Measurements from ENCODE around the gene TAF11. TPM values are rescaled to one million over a fixed set of nuclear protein-coding genes. Genes with fewer than 3 reads are reported as not detected.
A peak's percentile ranks its signal among the peaks of the same experiment; 100 is the strongest.

The TAF11 gene
- polyA plus RNA-seq, 3 donors, result 22.9 to 29.9 (median 26.0) TPM

DNA sequence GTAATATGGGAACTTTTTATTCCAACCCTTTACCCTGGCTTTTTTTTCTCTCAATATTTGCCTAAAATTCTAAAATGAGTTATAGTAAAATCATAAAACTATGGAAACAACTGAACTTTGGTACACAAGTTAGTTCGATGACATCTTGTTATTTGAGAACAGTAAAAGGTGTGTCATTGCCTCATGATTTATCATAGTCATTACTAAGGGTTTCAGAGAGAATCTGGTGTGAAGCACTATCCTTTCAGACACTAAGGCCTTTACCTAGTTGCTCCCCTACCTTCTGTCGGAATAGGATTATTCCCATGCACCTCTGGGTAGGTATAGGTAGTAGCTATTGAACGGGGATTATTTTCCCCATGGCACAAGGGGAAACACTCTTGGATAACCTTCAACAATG, 11.4 kb downstream of the TAF11 start:
- Histone ChIP-seq H3K27me3 (ENCODE audit: control insufficient read depth in 2 of 2, insufficient read depth in 2 of 2, low read length in 2 of 2) (no peaks in the 10 kb centered on the region), H3K9ac (ENCODE audit: insufficient read depth, low read length, poor library complexity, severe bottlenecking) (no peak overlapping the region), H2AFZ (ENCODE audit: insufficient read depth, low read depth, low read length, poor library complexity, severe bottlenecking) (no peak overlapping the region), H3K36me3 (replicated peaks in 1 of 2; ENCODE audit: control insufficient read depth in 1 of 2, insufficient read depth in 2 of 2, low read length in 2 of 2) (peaks cover 89 to 98% of the 10 kb centered on the region in 2 donors), H3K4me2 (replicated peaks; ENCODE audit: extremely low read depth, low read length, poor library complexity, severe bottlenecking) (no peak overlapping the region), H3K4me3 (replicated peaks in 1 of 3; ENCODE audit: low read depth in 2 of 3, low read length in 3 of 3) (no peak overlapping the region), H3K9me3 (replicated peaks in 1 of 2; ENCODE audit: control insufficient read depth in 1 of 2, insufficient read depth in 1 of 2, low read length in 2 of 2) (no peaks in the 10 kb centered on the region), H3K27ac (ENCODE audit: low read depth in 1 of 2, low read length in 2 of 2) (no peak overlapping the region), H3K4me1 (ENCODE audit: control insufficient read depth in 1 of 2, insufficient read depth in 2 of 2, low read length in 2 of 2) (no peaks in the 10 kb centered on the region), H3K79me2 (ENCODE audit: insufficient read depth, low read length) (peaks cover 6% of the 10 kb centered on the region), H4K20me1 (ENCODE audit: insufficient read depth, low read length) (peaks cover 4% of the 10 kb centered on the region)
- Mint-ChIP-seq H3K4me1 (no peaks in the 10 kb centered on the region), H3K4me3 (no peak overlapping the region), H3K36me3 (peaks cover 77 to 88% of the 10 kb centered on the region in 2 donors), H3K27me3 (ENCODE audit: low read depth in 3 of 3) (peaks cover 0 to 2% (median 0%) of the 10 kb centered on the region in 3 donors), H3K9me3 (no peaks in the 10 kb centered on the region), H3K27ac (no peak overlapping the region)
- WGBS (ENCODE audit: insufficient coverage), result no CpG with 5 or more reads among the region's 3 CpGs
- intact Hi-C loops (cut with micrococcal nuclease), result no loop called here
- no peak for DNase-seq
- TF ChIP-seq, protein P1, sequence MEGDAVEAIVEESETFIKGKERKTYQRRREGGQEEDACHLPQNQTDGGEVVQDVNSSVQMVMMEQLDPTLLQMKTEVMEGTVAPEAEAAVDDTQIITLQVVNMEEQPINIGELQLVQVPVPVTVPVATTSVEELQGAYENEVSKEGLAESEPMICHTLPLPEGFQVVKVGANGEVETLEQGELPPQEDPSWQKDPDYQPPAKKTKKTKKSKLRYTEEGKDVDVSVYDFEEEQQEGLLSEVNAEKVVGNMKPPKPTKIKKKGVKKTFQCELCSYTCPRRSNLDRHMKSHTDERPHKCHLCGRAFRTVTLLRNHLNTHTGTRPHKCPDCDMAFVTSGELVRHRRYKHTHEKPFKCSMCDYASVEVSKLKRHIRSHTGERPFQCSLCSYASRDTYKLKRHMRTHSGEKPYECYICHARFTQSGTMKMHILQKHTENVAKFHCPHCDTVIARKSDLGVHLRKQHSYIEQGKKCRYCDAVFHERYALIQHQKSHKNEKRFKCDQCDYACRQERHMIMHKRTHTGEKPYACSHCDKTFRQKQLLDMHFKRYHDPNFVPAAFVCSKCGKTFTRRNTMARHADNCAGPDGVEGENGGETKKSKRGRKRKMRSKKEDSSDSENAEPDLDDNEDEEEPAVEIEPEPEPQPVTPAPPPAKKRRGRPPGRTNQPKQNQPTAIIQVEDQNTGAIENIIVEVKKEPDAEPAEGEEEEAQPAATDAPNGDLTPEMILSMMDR (IDR thresholded peaks at IDR 0.05), result no peak

DNA sequence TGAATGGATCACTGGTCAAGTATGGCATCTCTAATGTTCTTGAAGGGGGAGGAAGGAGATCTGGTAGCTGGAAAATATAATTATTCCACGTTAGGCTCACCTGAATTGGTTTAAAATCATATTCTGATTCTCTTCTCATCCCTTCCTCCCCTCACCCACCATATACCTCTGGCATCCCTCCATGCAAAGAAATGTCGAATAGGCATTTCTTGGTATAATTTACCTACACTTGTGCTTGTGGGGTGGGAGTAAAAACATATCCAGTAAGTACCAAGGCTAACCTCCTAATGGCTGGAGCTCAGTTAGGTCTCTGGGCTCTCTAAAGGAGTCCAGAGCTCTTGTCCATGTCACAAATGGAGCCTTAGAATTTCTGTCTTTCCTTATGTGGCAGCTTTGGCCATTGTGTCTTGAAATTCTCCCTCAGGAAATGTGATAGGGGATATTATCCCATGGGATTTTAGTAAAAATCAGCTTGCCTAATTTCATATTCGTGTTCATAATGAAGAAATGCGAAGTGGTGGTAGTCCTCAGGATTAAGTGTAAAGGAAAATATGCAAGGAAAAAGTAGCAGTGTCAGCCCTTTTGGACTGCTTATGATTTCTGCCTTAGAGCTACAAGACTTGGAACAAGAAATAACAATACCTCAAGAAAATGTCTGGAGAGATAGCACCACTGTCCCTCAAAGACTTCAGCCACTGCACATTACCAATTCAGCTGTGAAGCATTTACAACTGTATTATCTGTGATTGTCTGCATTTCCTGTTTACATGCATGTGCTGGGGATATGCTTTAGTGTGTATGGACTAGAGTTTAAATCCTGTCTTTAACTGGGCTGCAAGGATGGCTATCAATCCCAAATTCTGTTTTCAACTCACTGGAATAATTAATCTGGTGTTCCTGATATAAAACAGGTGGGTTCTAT, 12.3 kb downstream of the TAF11 start:
- H3K27me3 Mint-ChIP-seq (ENCODE audit: low read depth in 3 of 3), result peaks cover 0 to 2% (median 0%) of the 10 kb centered on the region in 3 donors
- peak overlapping the region in 1 of 7 donors; percentile 46 for H3K27ac Mint-ChIP-seq
- Histone ChIP-seq H3K79me2 (ENCODE audit: insufficient read depth, low read length) (peaks cover 4% of the 10 kb centered on the region), H3K27ac (ENCODE audit: low read depth in 1 of 2, low read length in 2 of 2) (no peak overlapping the region), H3K4me3 (replicated peaks in 1 of 3; ENCODE audit: low read depth in 2 of 3, low read length in 3 of 3) (no peak overlapping the region), H3K36me3 (replicated peaks in 1 of 2; ENCODE audit: control insufficient read depth in 1 of 2, insufficient read depth in 2 of 2, low read length in 2 of 2) (peaks cover 90 to 98% of the 10 kb centered on the region in 2 donors), H3K27me3 (ENCODE audit: control insufficient read depth in 2 of 2, insufficient read depth in 2 of 2, low read length in 2 of 2) (no peaks in the 10 kb centered on the region), H3K4me2 (replicated peaks; ENCODE audit: extremely low read depth, low read length, poor library complexity, severe bottlenecking) (no peak overlapping the region), H2AFZ (ENCODE audit: insufficient read depth, low read depth, low read length, poor library complexity, severe bottlenecking) (no peak overlapping the region), H3K9me3 (replicated peaks in 1 of 2; ENCODE audit: control insufficient read depth in 1 of 2, insufficient read depth in 1 of 2, low read length in 2 of 2) (no peaks in the 10 kb centered on the region), H4K20me1 (ENCODE audit: insufficient read depth, low read length) (peaks cover 4% of the 10 kb centered on the region), H3K9ac (ENCODE audit: insufficient read depth, low read length, poor library complexity, severe bottlenecking) (no peak overlapping the region), H3K4me1 (ENCODE audit: control insufficient read depth in 1 of 2, insufficient read depth in 2 of 2, low read length in 2 of 2) (no peaks in the 10 kb centered on the region)
- DNase-seq, result no peak
- no peaks in the 10 kb centered on the region for H3K4me1 Mint-ChIP-seq
- no CpG with 5 or more reads among the region's 4 CpGs for WGBS (ENCODE audit: insufficient coverage)
- TF ChIP-seq, protein P1 (IDR thresholded peaks at IDR 0.05), result no peak
- H3K4me3 Mint-ChIP-seq, result no peak overlapping the region
- H3K9me3 Mint-ChIP-seq, result no peaks in the 10 kb centered on the region
- H3K36me3 Mint-ChIP-seq, result peaks cover 80 to 88% of the 10 kb centered on the region in 2 donors
- intact Hi-C loops (cut with micrococcal nuclease), result no loop called here
